Measurements from ENCODE around the gene TAF5L.
A peak's percentile ranks its signal among the peaks of the same experiment; 100 is the strongest.
"Not testable (repeated sequence)": the region's sequence is repeated elsewhere in the genome, so short reads cannot be mapped to it uniquely, and the experiment has no call there.

TAF5L gene

GRCh38 chr1:229641306-229641705, 15.4 kb upstream of the TAF5L start:
- no peak for DNase-seq

GRCh38 chr1:229640455-229640854, 14.5 kb upstream of the TAF5L start:
- no peak for DNase-seq

- DNase-seq, result no peak
Measured at GRCh38 chr1:229637746-229638145, 11.8 kb upstream of the TAF5L start.

GRCh38 chr1:229636042-229636441, 10.1 kb upstream of the TAF5L start:
- no peak for DNase-seq

- no peak for DNase-seq
Measured at GRCh38 chr1:229631966-229632365, 6.0 kb upstream of the TAF5L start.

GRCh38 chr1:229631148-229631547, 5.2 kb upstream of the TAF5L start:
- no peak for DNase-seq

- DNase-seq, result no peak
Measured at GRCh38 chr1:229629261-229629660, 3.3 kb upstream of the TAF5L start.

- DNase-seq, result no peak
Measured at GRCh38 chr1:229627003-229627402, 1.1 kb upstream of the TAF5L start.

GRCh38 chr1:229625071-229625914, 629 bp downstream of the TAF5L start:
- DNase-seq, result peak; percentile 66

- DNase-seq, result no peak
Measured at GRCh38 chr1:229624521-229625070, 1.3 kb downstream of the TAF5L start.

- no peak for DNase-seq
Measured at GRCh38 chr1:229623838-229624237, 2.1 kb downstream of the TAF5L start.

GRCh38 chr1:229623225-229623624, 2.7 kb downstream of the TAF5L start:
- DNase-seq, result no peak

- not testable (repeated sequence) for DNase-seq
Measured at GRCh38 chr1:229622641-229623120, 3.2 kb downstream of the TAF5L start.

- DNase-seq, result no peak
Measured at GRCh38 chr1:229621663-229622062, 4.3 kb downstream of the TAF5L start.

- no peak for DNase-seq
Measured at GRCh38 chr1:229620876-229621275, 5.0 kb downstream of the TAF5L start.

GRCh38 chr1:229619614-229620013, 6.3 kb downstream of the TAF5L start:
- DNase-seq, result no peak

GRCh38 chr1:229619002-229619401, 6.9 kb downstream of the TAF5L start:
- DNase-seq, result no peak

- DNase-seq, result no peak
Measured at GRCh38 chr1:229617351-229618100, 8.4 kb downstream of the TAF5L start.

- no peak for DNase-seq
Measured at GRCh38 chr1:229614701-229615100, 11.2 kb downstream of the TAF5L start.

- DNase-seq, result no peak
Measured at GRCh38 chr1:229613938-229614337, 12.0 kb downstream of the TAF5L start.

GRCh38 chr1:229608590-229608989, 17.3 kb downstream of the TAF5L start:
- no peak for DNase-seq

GRCh38 chr1:229607370-229607769, 18.6 kb downstream of the TAF5L start:
- no peak for DNase-seq

- no peak for DNase-seq
Measured at GRCh38 chr1:229603371-229604005, 22.4 kb downstream of the TAF5L start.
